Neuronal stem cell (in vitro differentiated cells): ENCODE results near the gene FOXRED1.

Source experiments
- DNase-seq: peaks from one replicate; pipeline ENCODE4 v3.0.0-alpha.2; 2013; ENCODE audit warnings: low spot score
- H2AFZ ChIP-seq: one replicate; pipeline ENCODE4 v1.6.1; 2013; ENCODE audit warnings: mild to moderate bottlenecking, low read length, inconsistent platforms
- H2AK5ac ChIP-seq: 2 replicates; pipeline ENCODE4 v1.6.1; 2013; ENCODE audit warnings: low read depth, mild to moderate bottlenecking, inconsistent platforms, low read length, moderate library complexity, mixed read lengths
- H2BK120ac ChIP-seq: 2 replicates; pipeline ENCODE4 v1.6.1; 2013; ENCODE audit warnings: low read depth, mild to moderate bottlenecking, inconsistent platforms, low read length, moderate library complexity, mixed read lengths
- H2BK12ac ChIP-seq: one replicate; pipeline ENCODE4 v1.6.1; 2013; ENCODE audit warnings: low read length, inconsistent platforms
- H2BK15ac ChIP-seq: 2 replicates; pipeline ENCODE4 v1.6.1; 2013; ENCODE audit warnings: mild to moderate bottlenecking, low read length, inconsistent platforms, mixed read lengths
- H2BK5ac ChIP-seq: one replicate; pipeline ENCODE4 v1.6.1; 2013; ENCODE audit warnings: inconsistent platforms, mild to moderate bottlenecking, low read length, moderate library complexity
- H3K14ac ChIP-seq: one replicate; pipeline ENCODE4 v1.6.1; 2013; ENCODE audit warnings: low read length, inconsistent platforms
- H3K18ac ChIP-seq: 2 replicates; pipeline ENCODE4 v1.6.1; 2013; ENCODE audit warnings: low read length, inconsistent platforms
- H3K23ac ChIP-seq: 2 replicates; pipeline ENCODE4 v1.6.1; 2013; ENCODE audit warnings: low read depth, mild to moderate bottlenecking, mixed read lengths, low read length, inconsistent platforms; ENCODE audit not compliant: poor library complexity
- H3K27ac ChIP-seq: replicated peaks from 3 replicates; pipeline ENCODE4 v1.5.1; 2013; ENCODE audit warnings: low read length, inconsistent platforms
- H3K27me3 ChIP-seq, 3 experiments: 2 replicates each; pipeline ENCODE4 v1.6.1; 2013; ENCODE audit warnings: low read length in 3 of 3, mild to moderate bottlenecking in 2 of 3, inconsistent platforms in 1 of 3, low read depth in 1 of 3, mixed read lengths in 1 of 3, moderate library complexity in 1 of 3; ENCODE audit not compliant: control insufficient read depth in 3 of 3, insufficient read depth in 3 of 3
- H3K36me3 ChIP-seq, 2 donors: replicated peaks in 1 of 2; 2 replicates each; pipeline ENCODE4 v1.6.1; 2013; ENCODE audit warnings: low read length in 2 of 2; ENCODE audit not compliant: control insufficient read depth in 2 of 2, insufficient read depth in 2 of 2
- H3K4ac ChIP-seq: 2 replicates; pipeline ENCODE4 v1.6.1; 2013; ENCODE audit warnings: inconsistent platforms, mild to moderate bottlenecking, low read length, moderate library complexity
- H3K4me1 ChIP-seq, 2 donors: 1 replicate in 1 of 2; 2 replicates in 1 of 2; pipeline ENCODE4 v1.6.1; 2013; ENCODE audit warnings: low read length in 2 of 2, low read depth in 1 of 2; ENCODE audit not compliant: control insufficient read depth in 2 of 2, insufficient read depth in 1 of 2
- H3K4me2 ChIP-seq: one replicate; pipeline ENCODE4 v1.6.1; 2013; ENCODE audit warnings: mild to moderate bottlenecking, low read length, inconsistent platforms; ENCODE audit not compliant: insufficient read depth, poor library complexity, severe bottlenecking
- H3K4me3 ChIP-seq, 2 donors: 2 replicates each; pipeline ENCODE4 v1.5.1; 2013; ENCODE audit warnings: low read length in 2 of 2, mild to moderate bottlenecking in 2 of 2, inconsistent platforms in 1 of 2, moderate library complexity in 1 of 2
- H3K79me1 ChIP-seq: one replicate; pipeline ENCODE4 v1.6.1; 2013; ENCODE audit warnings: low read depth, mild to moderate bottlenecking, inconsistent platforms, low read length, moderate library complexity
- H3K9ac ChIP-seq: one replicate; pipeline ENCODE4 v1.6.1; 2013; ENCODE audit warnings: mild to moderate bottlenecking, low read depth, low read length, inconsistent platforms; ENCODE audit not compliant: poor library complexity
- H3K9me3 ChIP-seq, 2 donors: replicated peaks in 1 of 2; 2 replicates each; pipeline versions ENCODE3 to v1.6.1; 2013; ENCODE audit warnings: low read length in 2 of 2, mild to moderate bottlenecking in 2 of 2, inconsistent platforms in 1 of 2, low read depth in 1 of 2, mixed read lengths in 1 of 2, moderate library complexity in 1 of 2; ENCODE audit not compliant: control insufficient read depth in 2 of 2, insufficient read depth in 1 of 2
- H4K8ac ChIP-seq: one replicate; pipeline ENCODE4 v1.6.1; 2013; ENCODE audit warnings: low read depth, mild to moderate bottlenecking, inconsistent platforms, low read length, moderate library complexity
- H4K91ac ChIP-seq: one replicate; pipeline ENCODE4 v1.6.1; 2013; ENCODE audit warnings: low read length, low read depth, mild to moderate bottlenecking, inconsistent platforms; ENCODE audit not compliant: poor library complexity
- WGBS, 2 donors: extraction: QIAGEN DNeasy Blood & Tissue Kit; methylation state at CpG; one replicate each; pipeline ENCODE4 v1.1.7; 2013; ENCODE audit warnings: missing lambda C conversion rate in 2 of 2, mixed read lengths in 1 of 2; ENCODE audit not compliant: insufficient read length in 2 of 2, insufficient replicate concordance in 1 of 2; ENCODE audit errors: extremely low coverage in 2 of 2; 5-methylcytosine and 5-hydroxymethylcytosine counted together

Gene FOXRED1

DNA sequence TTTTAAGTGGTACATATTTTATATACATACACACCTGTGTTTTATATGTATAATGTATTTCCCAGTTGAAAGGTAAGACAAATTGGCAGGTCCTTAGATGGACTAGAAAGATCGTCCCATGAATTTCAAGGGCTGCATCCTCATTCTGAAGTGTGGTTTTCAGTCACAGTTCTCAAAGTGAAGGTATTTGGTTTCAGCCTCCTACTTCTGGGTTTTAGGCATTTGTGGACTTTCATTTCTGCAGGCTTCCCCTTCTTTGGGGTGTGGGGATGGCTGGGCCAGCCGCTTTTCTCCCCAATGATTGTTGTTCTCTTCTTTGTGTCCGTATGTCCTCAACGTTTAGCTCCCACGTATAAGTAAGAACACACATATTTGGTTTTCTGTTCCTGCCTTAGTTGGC is 44.9 kb downstream of the FOXRED1 start:
- no peak overlapping the region for H2AFZ ChIP-seq
- H2BK15ac ChIP-seq = no peak overlapping the region

DNA sequence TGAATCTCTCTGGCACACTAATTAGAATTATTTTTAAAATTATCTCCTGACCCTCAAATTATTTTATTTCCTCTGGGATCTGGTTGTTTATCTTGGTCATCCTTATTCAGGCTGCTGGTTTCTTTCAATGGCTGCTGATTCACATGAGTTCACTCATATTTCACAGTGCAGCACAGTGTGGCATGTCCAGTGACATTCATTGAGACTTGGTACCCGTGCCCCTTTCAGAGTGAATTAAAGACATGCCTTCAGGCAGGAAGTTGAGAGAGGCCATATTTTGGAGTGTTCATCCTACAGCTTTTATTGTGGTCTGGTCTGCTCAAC is 48.4 kb downstream of the FOXRED1 start:
- H2BK15ac ChIP-seq = no peak overlapping the region
- no peak overlapping the region for H3K4ac ChIP-seq
- H2BK120ac ChIP-seq = no peak overlapping the region
- WGBS, 2 donors = no CpG with 5 or more reads among the region's 1 CpG
- H3K9me3 ChIP-seq = peaks cover 0 to 4% of the 10 kb centered on the region in 2 donors
- H3K36me3 ChIP-seq = peaks cover 0 to 21% of the 10 kb centered on the region in 2 donors
- no peak for DNase-seq
- no peak overlapping the region for H3K23ac ChIP-seq
- no peak overlapping the region for H3K27ac ChIP-seq
- no peak overlapping the region for H2BK5ac ChIP-seq
- no peak overlapping the region for H2AK5ac ChIP-seq
- no peak overlapping the region for H2AFZ ChIP-seq
- H2BK12ac ChIP-seq = no peak overlapping the region
- H3K14ac ChIP-seq = no peak overlapping the region
- no peak overlapping the region for H3K18ac ChIP-seq
- H3K79me1 ChIP-seq = no peaks in the 10 kb centered on the region
- no peak overlapping the region for H3K4me3 ChIP-seq
- H4K8ac ChIP-seq = no peak overlapping the region
- H3K4me1 ChIP-seq = peaks cover 4 to 9% of the 10 kb centered on the region in 2 donors
- H3K4me2 ChIP-seq = no peak overlapping the region
- H3K9ac ChIP-seq = no peak overlapping the region
- no peaks in the 10 kb centered on the region for H3K27me3 ChIP-seq
- H4K91ac ChIP-seq = no peak overlapping the region

More for the DNA sequence above, 44.9 kb downstream of the FOXRED1 start:
- no peak overlapping the region for H3K4ac ChIP-seq
- no peak overlapping the region for H2AK5ac ChIP-seq
- no peak overlapping the region for H4K8ac ChIP-seq
- H3K27me3 ChIP-seq = no peaks in the 10 kb centered on the region
- DNase-seq = no peak
- no peak overlapping the region for H3K4me2 ChIP-seq
- H3K18ac ChIP-seq = no peak overlapping the region
- peaks cover 0 to 4% of the 10 kb centered on the region in 2 donors for H3K9me3 ChIP-seq
- no peak overlapping the region for H3K4me3 ChIP-seq
- no peak overlapping the region for H2BK120ac ChIP-seq
- H3K79me1 ChIP-seq = no peaks in the 10 kb centered on the region
- peaks cover 4 to 6% of the 10 kb centered on the region in 2 donors for H3K4me1 ChIP-seq
- H4K91ac ChIP-seq = no peak overlapping the region
- H3K27ac ChIP-seq = no peak overlapping the region
- no peak overlapping the region for H2BK12ac ChIP-seq
- H2BK5ac ChIP-seq = no peak overlapping the region
- no CpG with 5 or more reads among the region's 5 CpGs for WGBS, 2 donors
- H3K36me3 ChIP-seq = peaks cover 2 to 42% of the 10 kb centered on the region in 2 donors
- no peak overlapping the region for H3K14ac ChIP-seq
- H3K9ac ChIP-seq = no peak overlapping the region
- H3K23ac ChIP-seq = no peak overlapping the region

GRCh38 chr11:126317756-126318573 is 49.0 kb downstream of the FOXRED1 start:
- peaks cover 0 to 21% of the 10 kb centered on the region in 2 donors for H3K36me3 ChIP-seq
- no peak overlapping the region for H2BK12ac ChIP-seq
- H3K27me3 ChIP-seq = no peaks in the 10 kb centered on the region
- no peak overlapping the region for H3K4me2 ChIP-seq
- no peak for DNase-seq
- no peak overlapping the region for H2AFZ ChIP-seq
- H3K14ac ChIP-seq = peak overlapping the region; percentile 31
- H2AK5ac ChIP-seq = no peak overlapping the region
- no peak overlapping the region for H3K4ac ChIP-seq
- H4K91ac ChIP-seq = no peak overlapping the region
- H2BK15ac ChIP-seq = no peak overlapping the region
- H3K27ac ChIP-seq = no peak overlapping the region
- no peak overlapping the region for H3K4me3 ChIP-seq
- no peaks in the 10 kb centered on the region for H3K79me1 ChIP-seq
- H4K8ac ChIP-seq = no peak overlapping the region
- H2BK5ac ChIP-seq = no peak overlapping the region
- H3K18ac ChIP-seq = peak overlapping the region; percentile 11
- H2BK120ac ChIP-seq = no peak overlapping the region
- H3K9ac ChIP-seq = no peak overlapping the region
- H3K9me3 ChIP-seq = peaks cover 0 to 4% of the 10 kb centered on the region in 2 donors
- no CpG with 5 or more reads among the region's 14 CpGs for WGBS, 2 donors
- H3K23ac ChIP-seq = no peak overlapping the region
- H3K4me1 ChIP-seq = peaks cover 4 to 9% of the 10 kb centered on the region in 2 donors

DNA sequence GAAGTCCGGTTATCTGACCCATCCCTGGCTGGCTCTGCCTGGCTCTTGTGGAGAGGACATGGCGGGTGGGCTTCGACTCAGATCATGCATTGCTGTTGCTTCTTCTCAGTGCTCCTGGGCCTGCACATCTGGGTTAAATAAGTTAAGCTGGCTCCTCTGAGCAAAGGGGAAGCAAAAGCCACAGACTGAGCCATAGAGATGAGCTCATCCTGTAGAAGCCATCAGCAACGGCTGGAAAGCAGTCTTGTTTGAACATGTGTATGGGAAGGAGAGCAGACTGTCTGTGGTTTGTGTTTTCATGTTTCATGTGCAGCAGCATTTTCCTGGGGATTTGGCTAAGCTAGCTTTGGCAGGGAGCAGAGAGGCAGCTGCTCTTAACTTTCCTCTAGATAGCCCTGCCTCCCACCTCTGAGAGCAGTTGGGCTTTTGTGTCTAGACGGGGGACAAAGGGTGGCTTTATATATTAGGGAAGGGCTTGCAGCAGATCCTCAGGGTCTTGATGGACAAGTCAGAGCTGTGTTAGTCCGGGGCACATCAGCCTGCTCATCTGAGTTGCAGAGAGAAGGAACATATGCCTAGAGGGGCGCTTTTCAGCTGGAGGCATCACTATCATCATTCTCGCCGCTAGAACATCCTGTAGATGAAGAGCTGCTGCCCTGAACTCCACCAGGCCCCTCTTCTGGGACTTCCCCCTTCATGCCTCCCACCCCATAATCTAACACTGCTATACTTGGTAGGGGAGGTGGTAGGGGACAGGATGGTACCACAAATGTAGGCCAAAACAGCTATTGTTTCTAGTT is 49.8 kb downstream of the FOXRED1 start:
- H3K4me3 ChIP-seq = no peak overlapping the region
- no peak overlapping the region for H2AFZ ChIP-seq
- no peak overlapping the region for H2BK15ac ChIP-seq
- peaks cover 0 to 15% of the 10 kb centered on the region in 2 donors for H3K36me3 ChIP-seq
- H3K4me1 ChIP-seq = peaks cover 4 to 9% of the 10 kb centered on the region in 2 donors
- no peak overlapping the region for H2BK12ac ChIP-seq
- no peak overlapping the region for H3K27ac ChIP-seq
- no peak overlapping the region for H3K9ac ChIP-seq
- peak overlapping the region; percentile 11 for H3K18ac ChIP-seq
- peak overlapping the region; percentile 31 for H3K14ac ChIP-seq
- no peak overlapping the region for H2BK5ac ChIP-seq
- no peak overlapping the region for H4K8ac ChIP-seq
- H3K4ac ChIP-seq = no peak overlapping the region
- no peak overlapping the region for H4K91ac ChIP-seq
- WGBS, 2 donors = no CpG with 5 or more reads among the region's 9 CpGs
- H2AK5ac ChIP-seq = no peak overlapping the region
- H3K23ac ChIP-seq = no peak overlapping the region
- H3K79me1 ChIP-seq = peaks cover 2% of the 10 kb centered on the region
- peaks cover 0 to 4% of the 10 kb centered on the region in 2 donors for H3K9me3 ChIP-seq
- DNase-seq = no peak
- no peak overlapping the region for H2BK120ac ChIP-seq
- H3K27me3 ChIP-seq = no peaks in the 10 kb centered on the region
- H3K4me2 ChIP-seq = no peak overlapping the region
